Lower leg skin (tissue), 3 donors: ENCODE data around the gene ZNF845.

Experiments used
- CTCF ChIP-seq, 3 donors: fragments of 450-650 bp; IDR thresholded peaks; one replicate each; pipeline ENCODE4 v1.5.1; 2016; ENCODE audit warnings: antibody characterized with exemption in 3 of 3, mild to moderate bottlenecking in 3 of 3, moderate library complexity in 2 of 3
- POLR2A ChIP-seq, 2 donors: fragments of 450-650 bp; IDR thresholded peaks; one replicate each; pipeline ENCODE4 v1.6.1; 2016 to 2017; ENCODE audit warnings: antibody characterized with exemption in 2 of 2, mild to moderate bottlenecking in 1 of 2, moderate library complexity in 1 of 2

- TF ChIP-seq CTCF (IDR thresholded peaks at IDR 0.05) (no peak), POLR2A (IDR thresholded peaks at IDR 0.05) (no peak)
Observed at GRCh38 chr19:53333463-53334449, at the start of gene ZNF845.
